ENCODE results near the gene BCL2L13. TPM values are rescaled to one million over a fixed set of nuclear protein-coding genes. Genes with fewer than 3 reads are reported as not detected.

Gene BCL2L13
- polyA plus RNA-seq, 3 donors: 20.2 to 67.8 (median 53.0) TPM

DNA sequence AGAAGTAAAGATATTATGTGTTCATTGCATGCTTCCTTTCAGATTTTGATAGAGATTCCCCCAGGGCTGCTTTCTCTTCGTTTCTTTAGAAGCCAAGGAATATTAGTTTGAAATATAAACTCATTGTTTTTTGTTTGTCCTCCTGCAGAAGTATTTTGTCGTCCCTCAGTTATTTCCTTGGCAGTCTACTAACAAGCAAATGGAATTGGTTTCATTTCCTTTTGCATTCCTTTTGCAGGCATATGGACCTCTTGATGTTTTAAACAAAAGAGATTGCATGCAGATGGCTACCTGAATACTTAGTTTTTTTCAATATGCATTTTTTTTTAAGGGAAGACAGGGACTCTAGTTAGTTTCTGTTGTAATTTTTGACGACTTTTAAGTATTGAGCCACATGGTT, 62.2 kb downstream of the BCL2L13 start:
- intact Hi-C loops (cut with micrococcal nuclease): no loop called here
- H3K27me3 ChIP-seq (ENCODE audit: control insufficient read depth in 2 of 2, insufficient read depth in 2 of 2, low read length in 2 of 2): no peaks in the 10 kb centered on the region
- Mint-ChIP-seq H3K9me3 (peaks cover 0 to 4% (median 0%) of the 10 kb centered on the region in 7 donors), H3K27ac (peak overlapping the region in 3 of 7 donors; percentile 25 to 62 (median 46)), H3K4me1 (peaks cover 48% of the 10 kb centered on the region), H3K27me3 (ENCODE audit: low read depth in 3 of 3) (no peaks in the 10 kb centered on the region), H3K36me3 (peaks cover 22 to 37% of the 10 kb centered on the region in 2 donors), H3K4me3 (no peak overlapping the region)
- H3K79me2 ChIP-seq (ENCODE audit: insufficient read depth, low read length): peaks cover 42% of the 10 kb centered on the region
- no peak overlapping the region for H3K27ac ChIP-seq (ENCODE audit: low read depth in 1 of 2, low read length in 2 of 2)
- H2AFZ ChIP-seq (ENCODE audit: insufficient read depth, low read depth, low read length, poor library complexity, severe bottlenecking): no peak overlapping the region
- no peak overlapping the region for H3K4me2 ChIP-seq (replicated peaks; ENCODE audit: extremely low read depth, low read length, poor library complexity, severe bottlenecking)
- WGBS (ENCODE audit: insufficient coverage): no CpG with 5 or more reads among the region's 3 CpGs
- peaks cover 42 to 56% of the 10 kb centered on the region in 2 donors for H3K4me1 ChIP-seq (ENCODE audit: control insufficient read depth in 1 of 2, insufficient read depth in 2 of 2, low read length in 2 of 2)
- DNase-seq: no peak
- H3K4me3 ChIP-seq (replicated peaks in 1 of 3; ENCODE audit: low read depth in 2 of 3, low read length in 3 of 3): no peak overlapping the region
- no peaks in the 10 kb centered on the region for H4K20me1 ChIP-seq (ENCODE audit: insufficient read depth, low read length)
- peaks cover 19 to 30% of the 10 kb centered on the region in 2 donors for H3K36me3 ChIP-seq (replicated peaks in 1 of 2; ENCODE audit: control insufficient read depth in 1 of 2, insufficient read depth in 2 of 2, low read length in 2 of 2)
- TF ChIP-seq, protein P1, sequence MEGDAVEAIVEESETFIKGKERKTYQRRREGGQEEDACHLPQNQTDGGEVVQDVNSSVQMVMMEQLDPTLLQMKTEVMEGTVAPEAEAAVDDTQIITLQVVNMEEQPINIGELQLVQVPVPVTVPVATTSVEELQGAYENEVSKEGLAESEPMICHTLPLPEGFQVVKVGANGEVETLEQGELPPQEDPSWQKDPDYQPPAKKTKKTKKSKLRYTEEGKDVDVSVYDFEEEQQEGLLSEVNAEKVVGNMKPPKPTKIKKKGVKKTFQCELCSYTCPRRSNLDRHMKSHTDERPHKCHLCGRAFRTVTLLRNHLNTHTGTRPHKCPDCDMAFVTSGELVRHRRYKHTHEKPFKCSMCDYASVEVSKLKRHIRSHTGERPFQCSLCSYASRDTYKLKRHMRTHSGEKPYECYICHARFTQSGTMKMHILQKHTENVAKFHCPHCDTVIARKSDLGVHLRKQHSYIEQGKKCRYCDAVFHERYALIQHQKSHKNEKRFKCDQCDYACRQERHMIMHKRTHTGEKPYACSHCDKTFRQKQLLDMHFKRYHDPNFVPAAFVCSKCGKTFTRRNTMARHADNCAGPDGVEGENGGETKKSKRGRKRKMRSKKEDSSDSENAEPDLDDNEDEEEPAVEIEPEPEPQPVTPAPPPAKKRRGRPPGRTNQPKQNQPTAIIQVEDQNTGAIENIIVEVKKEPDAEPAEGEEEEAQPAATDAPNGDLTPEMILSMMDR (IDR thresholded peaks at IDR 0.05): no peak
- H3K9ac ChIP-seq (ENCODE audit: insufficient read depth, low read length, poor library complexity, severe bottlenecking): no peak overlapping the region
- no peaks in the 10 kb centered on the region for H3K9me3 ChIP-seq (replicated peaks in 1 of 2; ENCODE audit: control insufficient read depth in 1 of 2, insufficient read depth in 1 of 2, low read length in 2 of 2)

DNA sequence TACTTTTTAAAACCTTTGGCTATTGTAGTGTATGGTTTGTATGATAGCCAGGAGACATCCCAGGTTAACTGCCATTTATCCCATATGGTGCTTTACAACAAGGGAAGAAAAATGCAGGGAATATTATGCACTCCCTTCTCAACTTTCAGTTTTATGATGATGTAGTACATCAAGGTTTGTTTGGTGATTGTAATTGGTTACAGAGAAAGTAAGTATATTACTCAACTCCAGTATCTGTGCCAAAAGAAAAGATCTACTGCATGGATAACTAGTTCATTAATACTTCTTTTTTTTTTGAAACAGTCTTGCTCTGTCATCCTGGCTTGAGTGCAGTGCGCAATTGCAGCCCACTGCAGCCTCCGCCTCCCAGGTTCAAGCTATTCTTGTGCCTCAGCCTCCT, 65.3 kb downstream of the BCL2L13 start:
- peaks cover 14 to 25% of the 10 kb centered on the region in 2 donors for H3K36me3 Mint-ChIP-seq
- Histone ChIP-seq H3K9me3 (replicated peaks in 1 of 2; ENCODE audit: control insufficient read depth in 1 of 2, insufficient read depth in 1 of 2, low read length in 2 of 2) (no peaks in the 10 kb centered on the region), H3K4me3 (replicated peaks in 1 of 3; ENCODE audit: low read depth in 2 of 3, low read length in 3 of 3) (no peak overlapping the region), H3K79me2 (ENCODE audit: insufficient read depth, low read length) (peaks cover 36% of the 10 kb centered on the region), H3K27me3 (ENCODE audit: control insufficient read depth in 2 of 2, insufficient read depth in 2 of 2, low read length in 2 of 2) (no peaks in the 10 kb centered on the region), H3K4me1 (ENCODE audit: control insufficient read depth in 1 of 2, insufficient read depth in 2 of 2, low read length in 2 of 2) (peaks cover 39 to 49% of the 10 kb centered on the region in 2 donors), H3K36me3 (replicated peaks in 1 of 2; ENCODE audit: control insufficient read depth in 1 of 2, insufficient read depth in 2 of 2, low read length in 2 of 2) (peaks cover 19 to 28% of the 10 kb centered on the region in 2 donors), H3K27ac (ENCODE audit: low read depth in 1 of 2, low read length in 2 of 2) (peak overlapping the region in 1 of 2 donors; percentile 39), H2AFZ (ENCODE audit: insufficient read depth, low read depth, low read length, poor library complexity, severe bottlenecking) (no peak overlapping the region), H4K20me1 (ENCODE audit: insufficient read depth, low read length) (no peaks in the 10 kb centered on the region), H3K9ac (ENCODE audit: insufficient read depth, low read length, poor library complexity, severe bottlenecking) (no peak overlapping the region), H3K4me2 (replicated peaks; ENCODE audit: extremely low read depth, low read length, poor library complexity, severe bottlenecking) (no peak overlapping the region)
- no CpG with 5 or more reads among the region's 2 CpGs for WGBS (ENCODE audit: insufficient coverage)
- H3K4me3 Mint-ChIP-seq: no peak overlapping the region
- no peaks in the 10 kb centered on the region for H3K27me3 Mint-ChIP-seq (ENCODE audit: low read depth in 3 of 3)
- H3K27ac Mint-ChIP-seq: peak overlapping the region in 4 of 7 donors; percentile 8 to 98 (median 46)
- peaks cover 50% of the 10 kb centered on the region for H3K4me1 Mint-ChIP-seq
- intact Hi-C loops (cut with micrococcal nuclease): no loop called here
- no peak for DNase-seq
- TF ChIP-seq, protein P1 (IDR thresholded peaks at IDR 0.05): no peak
- H3K9me3 Mint-ChIP-seq: no peaks in the 10 kb centered on the region

Data from CD14-positive monocyte (primary cell).